Measurements from ENCODE around the gene THRB.

Gene THRB

DNA sequence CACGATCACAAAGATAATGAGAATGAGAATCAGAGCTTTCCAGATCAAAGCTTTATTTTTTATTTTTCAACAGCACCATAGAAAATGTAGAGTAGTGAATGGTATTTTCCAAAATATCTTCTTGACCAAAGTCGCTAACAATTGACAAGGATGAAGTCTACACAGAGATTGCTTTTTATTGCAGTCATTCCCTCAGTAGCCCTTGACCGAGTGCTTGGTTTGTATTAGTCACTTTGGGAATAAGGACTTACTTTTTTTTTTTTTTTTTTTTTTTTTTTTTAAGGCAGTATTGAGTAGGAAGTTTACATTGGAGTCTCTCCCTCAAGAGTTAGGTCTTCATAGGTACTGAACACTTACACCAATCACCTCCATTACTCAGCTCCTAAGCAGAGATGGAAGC lies 39.8 kb downstream of the THRB start:
- Histone ChIP-seq H3K4me3 (ENCODE audit: low read length in 2 of 2) (peak overlapping the region; percentile 3 to 56), H3K36me3 (ENCODE audit: control insufficient read depth in 2 of 2, insufficient read depth in 2 of 2, low read length in 2 of 2) (no peaks in the 10 kb centered on the region), H3K9me3 (ENCODE audit: control insufficient read depth in 2 of 2, low read length in 2 of 2) (no peaks in the 10 kb centered on the region), H3K27me3 (ENCODE audit: control insufficient read depth in 2 of 2, insufficient read depth in 2 of 2, low read length in 2 of 2) (no peaks in the 10 kb centered on the region), H3K27ac (ENCODE audit: low read depth in 2 of 2, low read length in 2 of 2) (peak overlapping the region; percentile 11 to 71), H3K9ac (ENCODE audit: low read depth in 1 of 2, low read length in 2 of 2) (no peak overlapping the region), H3K4me1 (ENCODE audit: control insufficient read depth in 2 of 2, insufficient read depth in 2 of 2, low read length in 2 of 2) (peaks cover 9 to 41% of the 10 kb centered on the region in 2 donors)

DNA sequence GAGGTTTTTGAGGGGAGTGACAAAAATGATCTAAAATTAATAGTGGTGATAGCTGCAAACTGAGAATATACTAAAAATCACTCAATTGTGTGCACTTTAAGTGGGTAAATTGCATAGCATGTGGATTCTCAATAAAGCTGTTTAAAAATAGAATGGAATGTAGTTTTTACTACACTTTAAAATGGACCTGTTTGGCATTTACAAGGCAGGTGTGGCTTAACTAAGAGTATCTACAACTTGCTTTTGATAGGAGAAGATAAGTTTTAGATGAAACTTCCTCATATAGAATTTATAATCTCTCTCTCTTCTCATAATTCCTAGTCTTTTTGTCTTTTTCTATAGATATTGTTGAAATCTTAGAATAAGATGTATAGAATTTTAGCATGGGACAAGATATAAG lies 40.3 kb downstream of the THRB start:
- no peaks in the 10 kb centered on the region for H3K36me3 ChIP-seq (ENCODE audit: control insufficient read depth in 2 of 2, insufficient read depth in 2 of 2, low read length in 2 of 2)
- H3K27me3 ChIP-seq (ENCODE audit: control insufficient read depth in 2 of 2, insufficient read depth in 2 of 2, low read length in 2 of 2): no peaks in the 10 kb centered on the region
- H3K9me3 ChIP-seq (ENCODE audit: control insufficient read depth in 2 of 2, low read length in 2 of 2): no peaks in the 10 kb centered on the region
- H3K4me3 ChIP-seq (ENCODE audit: low read length in 2 of 2): peak overlapping the region; percentile 3 to 56
- peaks cover 9 to 45% of the 10 kb centered on the region in 2 donors for H3K4me1 ChIP-seq (ENCODE audit: control insufficient read depth in 2 of 2, insufficient read depth in 2 of 2, low read length in 2 of 2)
- peak overlapping the region in 1 of 2 donors; percentile 71 for H3K27ac ChIP-seq (ENCODE audit: low read depth in 2 of 2, low read length in 2 of 2)
- H3K9ac ChIP-seq (ENCODE audit: low read depth in 1 of 2, low read length in 2 of 2): no peak overlapping the region

DNA sequence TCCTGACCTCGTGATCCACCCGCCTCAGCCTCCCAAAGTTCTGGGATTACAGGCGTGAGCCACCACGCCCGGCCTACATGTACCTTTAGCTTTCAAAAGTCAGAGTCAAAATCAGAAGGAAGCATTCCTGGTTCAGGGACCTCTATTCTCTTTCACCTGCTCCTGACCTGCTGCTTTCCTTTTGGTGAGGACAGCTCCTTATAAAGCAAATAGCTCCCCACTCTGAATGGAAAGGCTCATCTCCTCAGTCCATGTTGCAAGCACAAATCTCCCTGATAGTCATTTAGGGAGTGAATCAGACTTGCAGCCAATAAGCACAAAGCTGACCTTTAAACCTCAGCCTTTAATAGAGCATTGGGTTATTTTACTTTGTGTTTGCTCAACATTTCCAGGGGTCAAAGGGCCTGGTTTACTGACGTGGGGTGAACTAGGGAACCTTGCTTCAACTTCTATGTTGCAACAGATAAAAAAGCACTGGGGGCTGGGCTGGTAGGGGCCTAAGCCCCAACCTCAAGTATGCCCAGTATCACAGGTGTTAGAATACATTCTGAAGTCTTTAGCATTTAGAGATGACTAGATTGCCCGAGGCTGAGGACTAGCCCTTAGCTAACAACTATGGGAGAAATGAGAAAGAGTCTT lies 43.1 kb downstream of the THRB start:
- Histone ChIP-seq H3K4me3 (ENCODE audit: low read length in 2 of 2) (peak overlapping the region; percentile 8 to 37), H3K9me3 (ENCODE audit: control insufficient read depth in 2 of 2, low read length in 2 of 2) (no peaks in the 10 kb centered on the region), H3K27me3 (ENCODE audit: control insufficient read depth in 2 of 2, insufficient read depth in 2 of 2, low read length in 2 of 2) (no peaks in the 10 kb centered on the region), H3K9ac (ENCODE audit: low read depth in 1 of 2, low read length in 2 of 2) (no peak overlapping the region), H3K36me3 (ENCODE audit: control insufficient read depth in 2 of 2, insufficient read depth in 2 of 2, low read length in 2 of 2) (no peaks in the 10 kb centered on the region), H3K27ac (ENCODE audit: low read depth in 2 of 2, low read length in 2 of 2) (peak overlapping the region; percentile 48 to 63), H3K4me1 (ENCODE audit: control insufficient read depth in 2 of 2, insufficient read depth in 2 of 2, low read length in 2 of 2) (peaks cover 9 to 41% of the 10 kb centered on the region in 2 donors)

DNA sequence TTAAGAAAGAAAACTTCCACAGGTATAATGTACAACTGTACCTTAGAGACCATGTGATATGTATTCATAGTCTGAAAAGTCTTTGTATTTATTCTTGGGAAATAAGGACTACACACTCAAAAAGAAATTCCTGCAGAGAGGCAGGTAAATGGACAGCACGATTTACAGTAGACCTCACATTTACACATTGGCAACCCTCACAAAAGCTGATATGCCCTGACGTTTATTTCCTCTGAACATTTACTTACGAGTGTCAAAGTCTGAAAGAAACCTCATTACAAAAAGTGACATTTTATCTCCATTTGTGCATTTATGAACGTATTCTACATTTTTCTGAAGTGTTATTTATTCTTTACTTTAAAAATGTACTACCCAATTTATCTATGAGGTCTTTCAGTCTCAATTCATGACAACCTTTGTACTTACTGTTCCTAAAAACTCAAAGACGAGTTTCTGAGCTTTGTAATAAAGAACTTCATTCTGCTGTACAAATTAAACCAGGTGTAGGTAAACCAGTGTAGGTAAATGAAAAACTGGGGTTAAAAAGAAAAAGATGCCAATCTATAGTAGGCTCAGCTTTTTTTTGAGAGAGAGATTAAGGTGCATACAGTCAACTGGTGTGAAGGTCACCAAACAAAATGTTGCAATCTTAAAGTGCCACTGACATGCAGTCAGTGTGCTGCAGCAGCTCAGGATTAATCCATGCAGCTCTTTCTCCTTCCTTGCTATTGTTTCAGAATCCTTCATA lies 44.3 kb downstream of the THRB start:
- H3K4me3 ChIP-seq (ENCODE audit: low read length in 2 of 2): peak overlapping the region in 1 of 2 donors; percentile 26
- no peaks in the 10 kb centered on the region for H3K27me3 ChIP-seq (ENCODE audit: control insufficient read depth in 2 of 2, insufficient read depth in 2 of 2, low read length in 2 of 2)
- peaks cover 9 to 40% of the 10 kb centered on the region in 2 donors for H3K4me1 ChIP-seq (ENCODE audit: control insufficient read depth in 2 of 2, insufficient read depth in 2 of 2, low read length in 2 of 2)
- no peaks in the 10 kb centered on the region for H3K36me3 ChIP-seq (ENCODE audit: control insufficient read depth in 2 of 2, insufficient read depth in 2 of 2, low read length in 2 of 2)
- H3K9ac ChIP-seq (ENCODE audit: low read depth in 1 of 2, low read length in 2 of 2): no peak overlapping the region
- H3K27ac ChIP-seq (ENCODE audit: low read depth in 2 of 2, low read length in 2 of 2): peak overlapping the region; percentile 27 to 42
- H3K9me3 ChIP-seq (ENCODE audit: control insufficient read depth in 2 of 2, low read length in 2 of 2): no peaks in the 10 kb centered on the region

DNA sequence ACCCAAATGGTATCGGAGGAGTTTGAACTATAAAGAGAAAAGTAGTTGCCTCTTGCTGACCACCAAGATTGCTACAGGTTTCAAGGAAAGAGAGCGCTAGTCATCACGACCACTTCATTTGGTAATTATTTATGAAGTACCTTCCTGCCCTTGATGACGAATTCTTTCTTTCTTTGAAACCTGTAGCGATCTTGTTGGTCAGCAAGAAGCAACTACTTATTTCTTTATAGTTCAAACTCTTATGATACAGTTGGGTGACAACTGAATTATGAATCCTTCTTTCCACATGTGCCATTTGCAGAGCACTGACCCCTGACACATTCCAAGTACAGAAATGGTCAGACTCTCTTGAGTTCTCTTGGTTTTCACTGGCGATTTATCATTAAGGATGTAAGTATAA lies 46.8 kb downstream of the THRB start:
- Histone ChIP-seq H3K9ac (ENCODE audit: low read depth in 1 of 2, low read length in 2 of 2) (no peak overlapping the region), H3K4me3 (ENCODE audit: low read length in 2 of 2) (no peak overlapping the region), H3K27me3 (ENCODE audit: control insufficient read depth in 2 of 2, insufficient read depth in 2 of 2, low read length in 2 of 2) (no peaks in the 10 kb centered on the region), H3K9me3 (ENCODE audit: control insufficient read depth in 2 of 2, low read length in 2 of 2) (no peaks in the 10 kb centered on the region), H3K27ac (ENCODE audit: low read depth in 2 of 2, low read length in 2 of 2) (no peak overlapping the region), H3K36me3 (ENCODE audit: control insufficient read depth in 2 of 2, insufficient read depth in 2 of 2, low read length in 2 of 2) (no peaks in the 10 kb centered on the region), H3K4me1 (ENCODE audit: control insufficient read depth in 2 of 2, insufficient read depth in 2 of 2, low read length in 2 of 2) (peaks cover 9 to 20% of the 10 kb centered on the region in 2 donors)

DNA sequence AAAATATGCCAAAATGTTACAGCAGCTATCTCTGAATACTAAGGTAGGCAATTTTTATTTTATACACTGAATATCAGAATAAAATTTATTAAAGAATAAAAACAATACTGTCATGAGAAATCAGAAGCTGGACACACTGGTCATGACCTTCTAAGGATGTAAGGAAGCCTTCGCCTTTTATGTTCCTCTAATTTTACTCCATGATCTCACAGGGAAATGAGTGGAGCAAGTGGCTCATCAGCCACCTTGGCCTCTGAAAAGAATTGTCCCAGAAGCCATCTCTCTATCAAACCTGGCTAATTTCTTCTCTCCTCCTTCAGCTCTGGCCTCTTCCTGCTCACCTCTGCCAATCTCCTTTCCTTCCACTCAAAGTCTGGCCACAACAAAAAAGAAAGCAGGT lies 48.6 kb downstream of the THRB start:
- H3K9me3 ChIP-seq (ENCODE audit: control insufficient read depth in 2 of 2, low read length in 2 of 2): no peaks in the 10 kb centered on the region
- no peak overlapping the region for H3K4me3 ChIP-seq (ENCODE audit: low read length in 2 of 2)
- H3K9ac ChIP-seq (ENCODE audit: low read depth in 1 of 2, low read length in 2 of 2): no peak overlapping the region
- H3K36me3 ChIP-seq (ENCODE audit: control insufficient read depth in 2 of 2, insufficient read depth in 2 of 2, low read length in 2 of 2): no peaks in the 10 kb centered on the region
- no peaks in the 10 kb centered on the region for H3K27me3 ChIP-seq (ENCODE audit: control insufficient read depth in 2 of 2, insufficient read depth in 2 of 2, low read length in 2 of 2)
- H3K27ac ChIP-seq (ENCODE audit: low read depth in 2 of 2, low read length in 2 of 2): no peak overlapping the region
- peaks cover 0 to 5% of the 10 kb centered on the region in 2 donors for H3K4me1 ChIP-seq (ENCODE audit: control insufficient read depth in 2 of 2, insufficient read depth in 2 of 2, low read length in 2 of 2)

DNA sequence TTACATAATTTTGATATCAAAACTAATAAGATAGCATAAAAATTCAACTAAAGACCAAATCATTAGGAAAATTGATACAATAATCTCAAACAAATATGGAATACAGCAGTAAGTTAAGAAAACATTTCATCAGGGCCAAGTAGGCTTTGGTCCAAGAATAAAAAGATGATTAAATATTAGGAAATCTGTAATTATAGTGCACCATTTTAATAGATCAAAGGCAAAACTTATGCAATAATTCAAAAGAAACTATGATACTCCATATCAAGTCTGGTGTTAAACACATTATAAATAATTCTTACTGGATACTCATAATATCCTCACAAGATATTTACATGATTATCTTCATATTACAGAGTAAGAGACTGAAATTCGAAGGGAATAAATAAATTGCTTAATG lies 51.2 kb downstream of the THRB start:
- H3K9ac ChIP-seq (ENCODE audit: low read depth in 1 of 2, low read length in 2 of 2): no peak overlapping the region

DNA sequence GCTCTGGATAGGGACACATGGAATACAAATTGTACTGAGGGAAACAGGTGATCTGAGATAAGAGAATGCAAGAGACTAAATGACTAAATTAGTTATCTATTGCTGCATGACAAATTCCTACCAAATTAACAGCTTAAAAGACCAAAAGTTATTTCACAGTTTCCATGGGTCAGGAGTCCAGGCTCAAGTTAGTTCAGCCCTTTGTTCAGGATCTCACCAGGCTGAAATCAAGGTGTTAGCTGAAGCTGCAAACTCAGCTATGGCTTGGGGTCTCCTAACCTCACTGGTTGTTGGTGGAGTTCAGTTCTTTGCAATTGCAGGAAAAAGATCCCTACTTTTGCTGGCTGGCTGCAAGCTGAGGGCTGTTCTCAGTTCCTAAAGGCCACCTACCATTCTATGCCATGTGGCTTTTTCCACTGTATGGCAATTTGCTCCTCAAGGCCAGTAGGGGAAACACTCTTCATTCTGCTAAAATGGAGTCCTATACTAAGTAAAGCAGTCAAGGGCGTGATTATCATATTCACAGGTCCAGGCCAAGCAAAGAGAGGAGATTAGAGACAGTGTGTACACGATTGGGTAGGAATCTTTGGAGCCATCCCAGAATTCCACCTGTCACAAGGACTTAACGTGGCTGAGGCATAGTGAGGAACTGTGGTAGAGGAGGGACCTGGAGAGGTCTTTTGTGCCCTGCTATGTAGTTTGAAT lies 53.7 kb downstream of the THRB start:
- Histone ChIP-seq H3K9ac (ENCODE audit: low read depth in 1 of 2, low read length in 2 of 2) (no peak overlapping the region), H3K4me1 (ENCODE audit: control insufficient read depth in 2 of 2, insufficient read depth in 2 of 2, low read length in 2 of 2) (peaks cover 0 to 6% of the 10 kb centered on the region in 2 donors), H3K4me3 (ENCODE audit: low read length in 2 of 2) (no peak overlapping the region), H3K9me3 (ENCODE audit: control insufficient read depth in 2 of 2, low read length in 2 of 2) (no peaks in the 10 kb centered on the region), H3K27ac (ENCODE audit: low read depth in 2 of 2, low read length in 2 of 2) (no peak overlapping the region), H3K36me3 (ENCODE audit: control insufficient read depth in 2 of 2, insufficient read depth in 2 of 2, low read length in 2 of 2) (no peaks in the 10 kb centered on the region), H3K27me3 (ENCODE audit: control insufficient read depth in 2 of 2, insufficient read depth in 2 of 2, low read length in 2 of 2) (no peaks in the 10 kb centered on the region)

More for the DNA sequence above, 51.2 kb downstream of the THRB start:
- H3K27ac ChIP-seq (ENCODE audit: low read depth in 2 of 2, low read length in 2 of 2): no peak overlapping the region
- no peaks in the 10 kb centered on the region for H3K9me3 ChIP-seq (ENCODE audit: control insufficient read depth in 2 of 2, low read length in 2 of 2)
- no peaks in the 10 kb centered on the region for H3K27me3 ChIP-seq (ENCODE audit: control insufficient read depth in 2 of 2, insufficient read depth in 2 of 2, low read length in 2 of 2)
- H3K36me3 ChIP-seq (ENCODE audit: control insufficient read depth in 2 of 2, insufficient read depth in 2 of 2, low read length in 2 of 2): no peaks in the 10 kb centered on the region
- H3K4me3 ChIP-seq (ENCODE audit: low read length in 2 of 2): no peak overlapping the region
- no peaks in the 10 kb centered on the region for H3K4me1 ChIP-seq (ENCODE audit: control insufficient read depth in 2 of 2, insufficient read depth in 2 of 2, low read length in 2 of 2)

DNA sequence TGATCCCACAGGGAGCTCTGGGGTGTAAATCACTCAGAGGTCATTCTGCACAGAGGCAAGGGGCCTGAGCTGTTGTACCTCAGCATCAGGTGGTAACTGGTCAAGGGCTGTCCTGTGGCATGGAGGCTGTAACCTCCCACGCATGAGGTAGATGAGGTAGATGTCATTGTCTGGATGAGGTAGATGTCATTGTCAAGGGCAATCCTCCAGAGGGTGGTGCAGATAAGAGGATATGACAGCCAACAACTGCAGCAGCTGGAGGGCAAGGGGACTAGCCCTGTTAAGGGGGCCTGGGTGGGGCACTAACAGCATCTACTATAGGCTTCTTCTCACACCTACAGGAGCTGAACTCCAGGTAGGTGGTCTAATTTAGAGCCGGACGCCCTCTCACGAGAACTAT lies 55.6 kb downstream of the THRB start:
- Histone ChIP-seq H3K4me3 (ENCODE audit: low read length in 2 of 2) (no peak overlapping the region), H3K9ac (ENCODE audit: low read depth in 1 of 2, low read length in 2 of 2) (no peak overlapping the region), H3K27me3 (ENCODE audit: control insufficient read depth in 2 of 2, insufficient read depth in 2 of 2, low read length in 2 of 2) (no peaks in the 10 kb centered on the region), H3K36me3 (ENCODE audit: control insufficient read depth in 2 of 2, insufficient read depth in 2 of 2, low read length in 2 of 2) (no peaks in the 10 kb centered on the region), H3K9me3 (ENCODE audit: control insufficient read depth in 2 of 2, low read length in 2 of 2) (no peaks in the 10 kb centered on the region), H3K4me1 (ENCODE audit: control insufficient read depth in 2 of 2, insufficient read depth in 2 of 2, low read length in 2 of 2) (peaks cover 0 to 16% of the 10 kb centered on the region in 2 donors), H3K27ac (ENCODE audit: low read depth in 2 of 2, low read length in 2 of 2) (no peak overlapping the region)

DNA sequence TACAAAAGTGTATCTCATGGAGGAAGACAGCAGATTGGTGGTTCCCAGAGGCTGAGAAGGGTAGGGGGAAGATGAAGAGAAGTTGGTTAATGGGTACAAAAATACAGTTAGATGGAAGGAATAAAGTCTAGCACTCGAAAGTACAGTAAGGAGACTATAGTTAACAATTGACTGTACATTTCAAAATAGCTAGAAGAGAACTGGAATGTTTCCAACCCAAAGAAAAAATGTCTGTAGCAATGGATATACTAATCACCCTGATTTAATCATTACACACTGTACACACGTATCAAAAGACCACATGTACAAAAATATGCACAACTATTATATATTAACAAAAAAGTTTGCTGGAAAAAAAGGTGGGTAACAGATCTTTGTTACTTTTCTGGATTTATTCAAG lies 57.3 kb downstream of the THRB start:
- H3K36me3 ChIP-seq (ENCODE audit: control insufficient read depth in 2 of 2, insufficient read depth in 2 of 2, low read length in 2 of 2): no peaks in the 10 kb centered on the region
- H3K4me1 ChIP-seq (ENCODE audit: control insufficient read depth in 2 of 2, insufficient read depth in 2 of 2, low read length in 2 of 2): peaks cover 0 to 23% of the 10 kb centered on the region in 2 donors
- H3K27ac ChIP-seq (ENCODE audit: low read depth in 2 of 2, low read length in 2 of 2): no peak overlapping the region
- no peak overlapping the region for H3K4me3 ChIP-seq (ENCODE audit: low read length in 2 of 2)
- H3K27me3 ChIP-seq (ENCODE audit: control insufficient read depth in 2 of 2, insufficient read depth in 2 of 2, low read length in 2 of 2): no peaks in the 10 kb centered on the region
- H3K9me3 ChIP-seq (ENCODE audit: control insufficient read depth in 2 of 2, low read length in 2 of 2): no peaks in the 10 kb centered on the region
- no peak overlapping the region for H3K9ac ChIP-seq (ENCODE audit: low read depth in 1 of 2, low read length in 2 of 2)

All from mucosa of rectum (tissue), 2 donors.